Measurements from ENCODE around the gene IFITM1.

GRCh38 chr11:363948-364761, 50.3 kb downstream of the IFITM1 start:
- TF ChIP-seq CTCF (IDR thresholded peaks at IDR 0.05) = peak in 2 of 5 experiments; percentile 8 to 13
- no peak for TF ChIP-seq POLR2A (IDR thresholded peaks at IDR 0.05)

Data from tibial nerve (tissue), 3 donors.